ENCODE data around the gene RASAL2. TPM values are rescaled to one million over a fixed set of nuclear protein-coding genes. Genes with fewer than 3 reads are reported as not detected.

The RASAL2 gene
- polyA plus RNA-seq, 1 experiment = 27.7 TPM

DNA sequence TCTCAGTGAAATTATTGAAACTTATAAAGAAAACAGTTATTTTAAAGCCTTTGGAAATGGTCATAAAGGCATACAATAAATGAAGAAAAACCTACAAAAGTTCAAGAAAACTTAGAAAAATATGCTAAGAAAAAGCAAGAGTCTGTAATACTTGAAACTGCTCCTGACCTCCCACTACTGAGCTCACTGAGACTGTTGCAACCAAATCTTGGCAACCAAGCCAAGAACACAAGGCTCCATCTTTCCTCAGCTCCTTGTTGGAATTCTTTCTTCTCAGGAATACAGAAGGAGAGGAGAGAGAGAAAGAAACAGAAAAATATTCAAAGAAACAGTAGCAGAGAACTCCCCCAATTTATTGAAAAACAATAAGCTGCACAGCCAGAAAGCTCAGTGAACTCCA lies 160.5 kb downstream of the RASAL2 start:
- POLR2A ChIA-PET = no interaction called here
- CTCF ChIA-PET = interaction anchor here (1.1 kb wide), 1 partner anchor 222 kb away, joined by 3 read pairs; no protein-coding TSS in a partner anchor
- no peaks in the 10 kb centered on the region for H3K36me3 ChIP-seq (ENCODE audit: control insufficient read depth, insufficient read depth, low read length)
- TF ChIP-seq, protein P1, sequence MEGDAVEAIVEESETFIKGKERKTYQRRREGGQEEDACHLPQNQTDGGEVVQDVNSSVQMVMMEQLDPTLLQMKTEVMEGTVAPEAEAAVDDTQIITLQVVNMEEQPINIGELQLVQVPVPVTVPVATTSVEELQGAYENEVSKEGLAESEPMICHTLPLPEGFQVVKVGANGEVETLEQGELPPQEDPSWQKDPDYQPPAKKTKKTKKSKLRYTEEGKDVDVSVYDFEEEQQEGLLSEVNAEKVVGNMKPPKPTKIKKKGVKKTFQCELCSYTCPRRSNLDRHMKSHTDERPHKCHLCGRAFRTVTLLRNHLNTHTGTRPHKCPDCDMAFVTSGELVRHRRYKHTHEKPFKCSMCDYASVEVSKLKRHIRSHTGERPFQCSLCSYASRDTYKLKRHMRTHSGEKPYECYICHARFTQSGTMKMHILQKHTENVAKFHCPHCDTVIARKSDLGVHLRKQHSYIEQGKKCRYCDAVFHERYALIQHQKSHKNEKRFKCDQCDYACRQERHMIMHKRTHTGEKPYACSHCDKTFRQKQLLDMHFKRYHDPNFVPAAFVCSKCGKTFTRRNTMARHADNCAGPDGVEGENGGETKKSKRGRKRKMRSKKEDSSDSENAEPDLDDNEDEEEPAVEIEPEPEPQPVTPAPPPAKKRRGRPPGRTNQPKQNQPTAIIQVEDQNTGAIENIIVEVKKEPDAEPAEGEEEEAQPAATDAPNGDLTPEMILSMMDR (IDR thresholded peaks at IDR 0.05; ENCODE audit: insufficient read depth, low read depth, low read length) = no peak
- no peak for DNase-seq (ENCODE audit: low read depth)
- H3K4me3 ChIP-seq (ENCODE audit: low read depth, low read length) = no peak overlapping the region
- H3K27me3 ChIP-seq (ENCODE audit: control insufficient read depth, insufficient read depth, low read length) = no peaks in the 10 kb centered on the region

DNA sequence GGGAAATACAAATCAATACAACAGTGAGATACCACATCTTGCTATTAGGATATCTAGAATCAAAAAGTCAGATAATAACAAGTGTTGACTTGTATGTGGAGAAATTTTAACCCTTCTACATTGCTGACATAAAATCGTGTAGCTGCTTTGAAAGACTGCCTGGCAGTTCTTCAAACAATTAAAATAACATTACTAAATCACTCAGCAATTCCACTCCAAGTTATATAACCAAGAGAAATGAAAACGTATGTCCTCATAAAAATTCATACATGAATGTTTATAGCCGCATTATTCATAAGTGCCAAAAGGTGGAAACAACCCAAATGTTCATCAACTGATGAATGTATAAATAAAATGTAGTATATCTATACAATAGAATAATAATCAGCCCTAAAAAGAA lies 164.6 kb downstream of the RASAL2 start:
- CTCF ChIA-PET = no interaction called here
- no peaks in the 10 kb centered on the region for H3K36me3 ChIP-seq (ENCODE audit: control insufficient read depth, insufficient read depth, low read length)
- H3K4me3 ChIP-seq (ENCODE audit: low read depth, low read length) = no peak overlapping the region
- no peaks in the 10 kb centered on the region for H3K27me3 ChIP-seq (ENCODE audit: control insufficient read depth, insufficient read depth, low read length)
- POLR2A ChIA-PET = no interaction called here
- TF ChIP-seq, protein P1 (IDR thresholded peaks at IDR 0.05; ENCODE audit: insufficient read depth, low read depth, low read length) = no peak
- no peak for DNase-seq (ENCODE audit: low read depth)

DNA sequence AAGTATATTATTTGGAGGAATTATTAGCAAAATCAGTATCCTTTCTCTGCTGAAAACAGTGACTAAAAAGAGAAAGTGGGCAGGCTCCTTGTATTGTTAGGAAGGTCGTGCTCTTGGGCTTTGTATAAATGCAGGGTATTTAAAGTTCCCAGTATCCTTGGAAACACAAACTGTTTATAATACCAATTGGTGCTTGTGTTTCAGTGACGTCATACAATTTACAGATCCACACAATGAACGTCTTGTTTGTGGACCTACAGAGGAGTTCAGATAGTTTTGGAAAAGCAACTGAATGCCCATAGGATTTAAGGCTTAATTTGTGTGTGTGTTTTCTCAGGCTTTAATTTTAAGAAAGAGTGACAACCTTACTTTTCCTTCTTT lies 168.2 kb downstream of the RASAL2 start:
- Histone ChIP-seq H3K4me3 (ENCODE audit: low read depth, low read length) (no peak overlapping the region), H3K27me3 (ENCODE audit: control insufficient read depth, insufficient read depth, low read length) (no peaks in the 10 kb centered on the region), H3K36me3 (ENCODE audit: control insufficient read depth, insufficient read depth, low read length) (no peaks in the 10 kb centered on the region)
- ChIA-PET POLR2A (no interaction called here), CTCF (interaction anchor here (0.6 to 1.3 kb wide), 3 partner anchors 20 to 308 kb away, joined by 4 read pairs; no protein-coding TSS in a partner anchor)
- TF ChIP-seq, protein P1 (IDR thresholded peaks at IDR 0.05; ENCODE audit: insufficient read depth, low read depth, low read length) = no peak
- DNase-seq (ENCODE audit: low read depth) = no peak

DNA sequence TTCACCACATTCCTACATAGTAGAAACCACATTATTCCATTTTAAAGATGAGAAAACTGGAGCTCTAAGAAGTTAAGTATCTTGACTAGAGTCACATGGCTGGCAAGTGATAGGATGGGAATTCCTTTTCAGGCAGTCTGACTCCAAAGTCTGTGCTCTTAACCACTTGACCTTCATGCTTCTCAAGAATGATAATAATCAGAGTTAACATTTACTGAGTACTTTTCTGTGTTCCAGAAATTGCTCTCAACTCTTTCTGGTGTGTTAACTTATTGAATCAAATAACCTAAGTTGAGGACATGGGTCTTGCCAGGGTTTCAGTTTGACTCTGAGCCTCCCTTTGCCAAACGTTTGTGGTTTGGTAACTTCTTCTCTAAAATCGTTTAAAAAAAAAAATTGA lies 169.4 kb downstream of the RASAL2 start:
- TF ChIP-seq, protein P1 (IDR thresholded peaks at IDR 0.05; ENCODE audit: insufficient read depth, low read depth, low read length) = no peak
- ChIA-PET CTCF (interaction anchor here (1.3 kb wide), 1 partner anchor 36 kb away, joined by 4 read pairs; no protein-coding TSS in a partner anchor), POLR2A (interaction anchor here (0.6 kb wide), 1 partner anchor 15 kb away, joined by 3 read pairs; no protein-coding TSS in a partner anchor)
- no peak for DNase-seq (ENCODE audit: low read depth)
- no peaks in the 10 kb centered on the region for H3K27me3 ChIP-seq (ENCODE audit: control insufficient read depth, insufficient read depth, low read length)
- no peak overlapping the region for H3K4me3 ChIP-seq (ENCODE audit: low read depth, low read length)
- no peaks in the 10 kb centered on the region for H3K36me3 ChIP-seq (ENCODE audit: control insufficient read depth, insufficient read depth, low read length)

DNA sequence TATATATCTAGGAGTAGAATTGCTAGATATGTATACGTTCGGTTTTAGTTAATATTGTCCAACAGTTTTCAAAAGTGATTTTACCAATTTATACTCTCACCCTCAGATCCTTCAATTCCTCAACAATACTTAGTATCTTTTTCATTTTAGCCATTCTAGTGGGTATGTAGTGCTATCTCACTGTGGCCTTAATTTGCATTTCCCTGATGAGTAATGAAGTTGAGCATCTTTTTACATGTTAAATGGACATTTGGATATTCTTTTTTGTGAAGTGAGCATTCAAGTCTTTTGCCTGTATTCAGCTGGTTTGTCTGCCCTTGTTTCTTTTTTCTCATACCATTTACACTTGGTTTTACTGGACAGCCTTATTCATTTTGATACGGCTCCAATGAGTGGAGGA lies 172.2 kb downstream of the RASAL2 start:
- H3K4me3 ChIP-seq (ENCODE audit: low read depth, low read length) = no peak overlapping the region
- H3K27me3 ChIP-seq (ENCODE audit: control insufficient read depth, insufficient read depth, low read length) = no peaks in the 10 kb centered on the region
- no peak for DNase-seq (ENCODE audit: low read depth)
- ChIA-PET POLR2A (no interaction called here), CTCF (interaction anchor here (0.7 to 1.2 kb wide), 4 partner anchors 8 to 248 kb away, joined by 3 to 4 read pairs (median 3); no protein-coding TSS in a partner anchor)
- TF ChIP-seq, protein P1 (IDR thresholded peaks at IDR 0.05; ENCODE audit: insufficient read depth, low read depth, low read length) = no peak
- no peaks in the 10 kb centered on the region for H3K36me3 ChIP-seq (ENCODE audit: control insufficient read depth, insufficient read depth, low read length)
